Stimulated activated CD8-positive, alpha-beta memory T cell treated with anti-CD3 and anti-CD28 coated beads, Interleukin-7, amount 100 ng/mL, for 1 hour (primary cell): ENCODE results near the gene TAC1.
"Not testable (repeated sequence)": the region's sequence is repeated elsewhere in the genome, so short reads cannot be mapped to it uniquely, and the experiment has no call there.

Experiments used
- DNase-seq, 2 donors: peaks; one replicate each; pipeline ENCODE4 v3.0.0-alpha.2; 2020; ENCODE audit warnings: low read depth in 2 of 2

The TAC1 gene

GRCh38 chr7:97731736-97732564 lies at the start of gene TAC1:
TAC1 (plus strand) TSS chr7:97732086; CDS start chr7:97732613, 527 bp downstream.
- no peak for DNase-seq

DNA sequence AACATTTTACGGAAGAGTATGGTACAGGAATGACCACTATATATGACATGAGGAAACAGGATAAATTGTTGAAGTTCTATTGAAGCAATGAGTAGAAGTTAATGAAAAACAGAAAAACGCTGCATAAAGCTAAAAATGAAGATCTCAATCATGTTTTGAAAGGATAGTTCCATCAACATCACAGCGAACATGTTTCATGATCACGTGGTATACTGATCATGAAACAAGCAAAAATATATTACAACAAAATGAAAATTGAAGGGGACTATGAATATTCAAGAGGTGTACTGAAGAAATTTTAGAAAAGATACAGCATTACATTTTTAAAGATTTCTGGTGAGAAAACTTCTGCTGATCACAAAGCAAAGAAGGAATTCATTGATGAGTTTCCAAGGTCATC lies 45.9 kb upstream of the TAC1 start:
- DNase-seq: no peak

GRCh38 chr7:97693586-97693985 lies 38.3 kb upstream of the TAC1 start:
- DNase-seq: no peak

DNA sequence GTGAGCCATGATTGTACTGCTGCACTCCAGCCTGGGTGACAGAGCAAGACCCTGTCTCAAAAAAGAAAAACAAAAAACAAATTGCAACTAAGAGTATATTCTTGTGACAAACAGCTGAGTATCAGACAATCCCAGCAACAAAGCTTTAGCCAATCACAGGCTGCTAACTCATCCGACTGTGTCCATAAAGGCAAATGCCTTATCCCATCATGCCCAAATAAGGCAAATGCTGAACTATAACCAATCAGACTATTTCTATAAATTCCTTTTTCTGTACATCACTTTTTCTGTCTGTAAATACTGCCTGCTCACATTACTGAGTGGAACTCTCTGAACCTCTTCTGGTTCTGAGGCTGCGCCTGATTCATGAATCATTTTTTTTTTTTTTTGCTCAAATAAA lies 37.5 kb upstream of the TAC1 start:
- no peak for DNase-seq

DNA sequence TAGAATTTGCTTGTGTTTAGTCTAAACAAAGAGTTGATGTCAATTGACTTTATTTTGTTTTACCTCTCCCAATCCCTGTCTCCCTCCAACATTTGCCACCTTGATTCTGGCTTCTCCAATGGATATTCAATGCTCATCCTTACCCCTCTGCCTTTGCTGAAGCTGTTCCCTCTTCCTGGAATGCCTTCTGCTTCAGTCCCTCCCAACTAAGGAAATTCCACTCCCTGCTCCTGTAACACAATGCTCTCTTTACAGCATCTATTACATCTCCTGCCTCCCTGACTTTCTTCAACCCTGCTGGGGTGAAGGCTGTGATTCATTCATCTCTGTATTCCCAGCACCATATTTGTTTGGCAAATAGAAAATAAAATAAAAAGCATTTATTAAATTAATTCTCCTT lies 34.5 kb upstream of the TAC1 start:
- no peak for DNase-seq

- no peak for DNase-seq
Observed at GRCh38 chr7:97722386-97722785, 9.5 kb upstream of the TAC1 start.

DNA sequence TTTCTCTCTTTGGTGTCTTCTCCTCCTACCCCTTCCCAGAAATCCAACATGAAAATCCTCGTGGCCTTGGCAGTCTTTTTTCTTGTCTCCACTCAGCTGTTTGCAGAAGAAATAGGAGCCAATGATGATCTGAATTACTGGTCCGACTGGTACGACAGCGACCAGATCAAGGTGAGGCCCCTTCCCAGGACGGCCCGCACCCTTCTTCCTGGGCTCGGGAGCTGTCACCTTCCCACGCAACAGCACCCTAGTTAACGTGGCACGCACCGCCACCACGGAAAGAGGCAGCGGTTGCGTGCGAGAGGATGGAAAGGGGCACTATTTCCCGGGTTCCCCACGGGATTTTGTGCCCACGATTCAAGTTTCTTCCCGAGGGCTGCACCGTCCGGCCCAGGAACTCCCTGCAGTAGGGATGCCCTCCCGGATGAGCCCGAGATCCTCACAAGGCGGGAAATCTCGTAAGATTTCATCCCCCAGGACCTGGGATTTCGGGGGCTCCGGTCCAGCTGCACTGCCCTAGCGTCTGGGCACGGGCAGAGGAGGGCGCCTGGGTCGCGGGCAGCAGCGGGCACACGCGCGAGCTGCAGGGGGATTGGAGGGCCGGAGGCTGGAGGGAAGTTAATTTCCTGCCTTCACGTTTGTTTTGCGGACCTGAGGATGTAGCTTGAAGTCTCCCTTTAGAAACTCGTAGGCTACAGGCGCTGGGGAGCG lies 834 bp downstream of the TAC1 start:
- DNase-seq: no peak

DNA sequence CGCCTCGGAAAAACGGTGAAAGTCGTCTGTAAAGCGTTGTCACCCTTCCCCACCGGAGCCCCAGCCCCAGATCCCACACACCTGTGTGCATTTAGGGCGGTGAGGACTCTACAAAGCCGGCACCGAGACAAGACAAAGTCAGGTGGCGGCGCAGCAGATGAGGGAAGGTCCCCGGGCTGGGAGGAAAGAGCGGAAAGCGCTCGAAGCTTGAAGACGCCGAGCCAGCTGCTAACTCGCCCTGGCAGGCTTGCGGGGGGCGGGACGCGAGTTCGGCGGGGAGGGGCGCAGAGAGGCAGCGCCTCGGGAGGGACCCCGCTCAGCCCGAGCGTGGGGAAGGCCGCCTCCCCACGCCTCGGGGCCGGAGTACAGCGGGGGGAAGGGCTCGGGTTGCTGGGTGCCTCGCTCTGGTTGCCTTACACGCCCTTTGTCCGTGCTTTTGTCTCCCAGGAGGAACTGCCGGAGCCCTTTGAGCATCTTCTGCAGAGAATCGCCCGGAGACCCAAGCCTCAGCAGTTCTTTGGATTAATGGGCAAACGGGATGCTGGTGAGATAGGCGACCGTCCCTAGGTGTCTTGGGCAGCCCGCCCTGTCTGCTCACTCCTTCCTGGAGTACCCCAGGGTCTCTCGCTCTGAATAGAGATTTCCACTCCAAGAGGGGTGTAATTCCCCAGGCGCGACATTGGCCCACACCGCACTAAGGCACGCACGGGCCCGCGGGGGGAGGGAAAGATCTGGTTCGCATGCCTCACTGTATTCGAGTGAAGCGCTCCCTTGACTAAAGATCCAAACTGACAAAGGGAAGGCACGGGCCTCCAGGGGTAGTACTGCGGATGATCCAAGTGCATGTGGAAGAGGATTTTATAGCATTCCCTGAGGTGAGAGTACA lies 1.6 kb downstream of the TAC1 start:
- DNase-seq: no peak

DNA sequence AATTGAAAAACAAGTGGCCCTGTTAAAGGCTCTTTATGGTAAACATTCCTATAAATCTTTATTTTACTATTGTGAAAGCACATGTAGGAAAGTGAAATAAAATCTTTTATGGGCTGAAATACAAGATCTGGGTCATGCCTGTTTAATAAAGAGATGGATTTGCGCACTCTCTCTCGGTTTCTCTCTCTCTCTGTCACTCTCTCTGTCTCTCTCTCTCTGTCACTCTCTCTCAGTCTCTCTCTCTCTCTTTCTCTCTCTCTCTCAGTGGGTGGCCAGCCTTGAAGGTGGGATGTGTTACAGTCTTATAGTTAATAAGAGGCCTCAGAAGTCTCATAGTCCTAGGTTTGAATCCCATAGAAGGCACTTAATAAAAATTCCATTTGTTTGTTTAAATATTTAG lies 2.4 kb downstream of the TAC1 start:
- DNase-seq: no peak

DNA sequence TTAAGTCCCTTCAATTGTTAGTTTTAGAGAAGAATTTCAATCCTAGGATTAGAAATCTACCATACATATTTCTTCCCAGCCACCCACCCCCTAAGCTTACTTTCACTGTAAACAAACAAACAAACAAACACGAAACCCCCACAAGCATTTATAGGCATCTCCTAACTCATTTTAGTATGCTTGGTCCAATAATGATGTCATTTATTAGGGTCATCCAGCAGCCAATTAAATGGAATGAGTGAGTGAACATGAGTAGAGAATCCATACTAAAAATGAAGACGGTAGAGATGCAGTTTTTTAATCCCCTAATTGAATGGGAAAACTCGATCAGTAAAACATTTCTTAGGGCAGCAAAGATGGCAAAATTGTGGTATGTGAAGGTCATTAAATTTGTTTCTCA lies 3.2 kb downstream of the TAC1 start:
- DNase-seq: no peak

- no peak for DNase-seq
Observed at GRCh38 chr7:97748482-97748881, 16.6 kb downstream of the TAC1 start.

DNA sequence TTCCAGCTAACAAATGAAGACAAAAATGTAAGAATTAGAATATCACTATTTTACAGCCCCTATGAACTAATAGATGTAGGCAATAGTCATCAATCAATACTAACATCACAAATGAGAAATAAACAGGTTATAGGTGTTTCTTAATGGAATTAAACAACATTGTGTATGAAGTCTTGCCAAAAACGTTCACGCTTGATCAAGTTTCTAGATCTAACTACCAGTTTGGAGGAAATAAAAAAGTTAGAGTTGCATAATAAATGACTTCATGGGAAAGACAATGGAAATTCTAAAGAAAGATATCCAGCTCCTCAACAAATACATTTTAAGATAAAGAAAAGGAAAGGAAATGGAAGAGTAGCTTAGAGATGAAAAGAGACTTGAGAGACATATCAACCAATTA lies 19.7 kb downstream of the TAC1 start:
- DNase-seq: no peak

GRCh38 chr7:97752215-97752614 lies 20.3 kb downstream of the TAC1 start:
- DNase-seq: no peak

GRCh38 chr7:97757824-97758223 lies 25.9 kb downstream of the TAC1 start:
- no peak for DNase-seq

DNA sequence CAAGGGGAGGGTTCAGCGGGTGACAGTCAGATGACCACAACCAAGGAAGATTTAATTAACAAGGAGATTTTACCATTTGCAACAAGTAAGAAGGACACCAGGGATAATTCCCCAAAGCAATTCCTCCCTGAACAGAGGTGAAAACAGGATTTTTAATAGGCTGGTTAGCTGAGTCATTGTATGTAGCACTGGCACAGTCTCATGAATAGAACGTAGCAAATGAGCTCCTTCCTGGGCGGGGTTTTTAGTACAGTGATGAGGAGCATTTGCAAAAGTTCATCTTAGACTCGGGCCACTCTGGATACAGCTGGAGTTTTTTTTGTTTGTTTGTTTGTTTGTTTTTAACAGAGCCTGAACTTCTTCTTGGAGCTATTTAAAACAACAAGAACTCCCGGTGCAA lies 39.0 kb downstream of the TAC1 start:
- no peak for DNase-seq

DNA sequence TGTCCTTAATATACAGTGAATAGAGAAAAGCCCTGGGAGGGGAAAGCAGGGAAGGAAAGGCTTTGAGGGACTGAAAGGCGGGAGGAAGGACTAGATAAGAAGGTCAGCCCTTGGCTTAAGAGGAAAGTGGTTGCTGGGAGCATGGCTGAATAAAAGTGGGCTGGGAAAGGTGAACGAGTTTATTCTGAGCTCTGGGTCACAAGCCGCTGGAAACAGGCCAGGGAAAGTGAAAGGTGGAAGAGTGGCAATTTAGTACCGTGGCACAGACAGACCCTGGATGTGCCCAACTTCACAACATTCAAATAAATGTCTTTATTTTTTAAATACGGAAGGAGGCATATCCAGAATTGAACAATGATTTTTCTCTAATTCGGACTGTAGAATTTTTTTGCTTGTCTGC lies 39.7 kb downstream of the TAC1 start:
- DNase-seq: no peak

DNA sequence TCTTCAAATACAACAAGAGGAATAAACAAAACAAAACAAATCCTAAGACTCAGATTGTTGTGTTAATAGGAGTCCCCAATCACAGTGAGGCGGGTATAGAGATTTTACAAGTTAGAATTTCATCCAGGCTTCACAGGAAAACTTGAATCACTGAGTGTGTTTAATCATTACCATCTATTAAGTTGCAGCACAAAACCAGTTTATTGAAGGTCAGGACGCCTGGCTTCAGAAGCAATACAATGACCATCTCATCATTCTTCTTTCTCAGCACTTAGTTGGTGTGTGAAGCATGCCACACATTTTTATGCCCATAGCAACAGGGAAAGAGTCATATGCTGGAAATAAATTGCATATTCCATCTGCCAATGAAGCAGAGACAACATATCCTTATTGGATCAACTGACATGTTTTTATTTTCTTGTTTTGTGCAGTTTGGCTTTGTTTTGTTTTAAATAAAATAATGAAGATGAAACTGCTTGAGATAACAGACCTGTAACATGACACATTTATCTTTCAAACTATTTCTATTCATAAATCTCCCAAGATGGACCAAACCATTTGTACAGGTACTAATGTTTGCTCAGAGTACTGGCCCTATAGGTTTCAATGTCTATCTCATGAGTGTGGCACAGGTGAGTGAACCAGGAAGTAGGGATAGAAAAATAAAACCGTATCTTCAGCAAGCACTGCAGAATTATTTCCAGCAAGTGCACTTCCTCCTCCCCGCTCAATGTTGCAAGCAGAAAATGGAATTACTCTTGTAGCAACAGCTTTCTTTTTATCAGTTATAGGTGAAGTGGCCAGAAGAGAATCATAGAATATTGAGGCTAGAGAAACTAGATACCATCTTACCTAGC lies 40.4 kb downstream of the TAC1 start:
- no peak for DNase-seq

DNA sequence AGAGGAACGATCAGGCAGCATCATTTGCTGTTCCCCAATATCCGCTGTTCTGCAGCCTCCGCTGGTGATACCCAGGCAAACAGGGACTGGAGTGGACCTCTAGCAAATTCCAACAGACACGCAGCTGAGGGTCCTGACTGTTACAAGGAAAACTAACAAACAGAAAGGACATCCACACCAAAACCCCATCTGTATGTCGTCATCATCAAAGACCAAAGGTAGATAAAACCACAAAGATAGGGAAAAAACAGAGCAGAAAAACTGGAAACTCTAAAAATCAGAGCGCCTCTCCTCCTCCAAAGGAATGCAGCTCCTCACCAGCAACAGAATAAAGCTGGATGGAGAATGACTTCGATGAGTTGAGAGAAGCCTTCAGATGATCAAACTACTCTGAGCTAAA lies 54.5 kb downstream of the TAC1 start:
- not testable (repeated sequence) for DNase-seq
